ENCODE results near the gene ZNF385C.

DNA sequence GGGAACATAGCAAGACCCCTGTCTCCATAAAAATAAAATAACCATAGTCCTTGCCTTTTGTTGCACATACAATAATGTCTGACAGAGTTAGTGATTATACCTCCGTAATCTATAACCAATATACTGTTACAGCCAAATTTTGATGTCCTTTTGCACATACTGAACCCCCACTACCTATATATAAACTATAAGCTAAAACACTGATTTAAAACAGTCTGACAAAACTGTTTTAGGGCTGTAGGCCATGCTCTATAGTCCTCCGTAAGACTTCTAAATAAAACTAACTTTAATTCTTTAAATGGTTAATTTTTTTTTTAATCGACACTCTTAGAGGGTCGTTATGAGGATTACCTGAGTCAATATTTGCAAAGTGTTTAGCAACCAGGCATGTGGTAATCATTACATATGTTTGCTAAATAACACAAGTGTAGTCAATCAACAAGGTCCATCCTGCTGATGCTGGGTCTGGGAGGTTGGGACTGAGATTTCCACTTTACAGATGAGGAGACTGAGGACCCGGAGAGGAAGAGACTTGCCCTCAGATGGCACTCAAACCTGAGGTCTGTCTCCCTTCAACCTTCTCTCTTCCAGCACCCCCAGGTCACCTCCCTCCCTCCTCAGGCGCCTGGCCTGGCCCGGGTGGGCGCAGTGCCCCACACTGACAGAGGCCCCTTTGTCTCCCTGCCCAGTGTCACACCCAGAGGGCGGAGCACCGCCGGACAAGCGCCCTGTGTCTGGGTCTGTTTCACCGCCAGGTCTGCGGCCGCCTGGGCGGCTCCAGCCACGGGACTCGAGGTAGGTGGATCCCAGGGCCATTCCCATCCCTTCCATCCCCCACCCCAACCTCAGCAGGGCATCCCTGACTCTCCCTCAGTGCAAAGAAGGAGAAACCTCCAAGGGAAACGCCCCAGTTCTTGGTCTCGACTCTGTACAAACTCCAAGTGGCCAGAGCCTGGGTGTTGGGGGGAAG, 10.3 kb downstream of the ZNF385C start:
- no peak for TF ChIP-seq TP53 (CRISPR knock-in tag; IDR thresholded peaks at IDR 0.05)
- TF ChIP-seq ZNF317 (CRISPR knock-in tag; IDR thresholded peaks at IDR 0.05; ENCODE audit: borderline replicate concordance, low read depth): no peak
- TF ChIP-seq, protein P1, sequence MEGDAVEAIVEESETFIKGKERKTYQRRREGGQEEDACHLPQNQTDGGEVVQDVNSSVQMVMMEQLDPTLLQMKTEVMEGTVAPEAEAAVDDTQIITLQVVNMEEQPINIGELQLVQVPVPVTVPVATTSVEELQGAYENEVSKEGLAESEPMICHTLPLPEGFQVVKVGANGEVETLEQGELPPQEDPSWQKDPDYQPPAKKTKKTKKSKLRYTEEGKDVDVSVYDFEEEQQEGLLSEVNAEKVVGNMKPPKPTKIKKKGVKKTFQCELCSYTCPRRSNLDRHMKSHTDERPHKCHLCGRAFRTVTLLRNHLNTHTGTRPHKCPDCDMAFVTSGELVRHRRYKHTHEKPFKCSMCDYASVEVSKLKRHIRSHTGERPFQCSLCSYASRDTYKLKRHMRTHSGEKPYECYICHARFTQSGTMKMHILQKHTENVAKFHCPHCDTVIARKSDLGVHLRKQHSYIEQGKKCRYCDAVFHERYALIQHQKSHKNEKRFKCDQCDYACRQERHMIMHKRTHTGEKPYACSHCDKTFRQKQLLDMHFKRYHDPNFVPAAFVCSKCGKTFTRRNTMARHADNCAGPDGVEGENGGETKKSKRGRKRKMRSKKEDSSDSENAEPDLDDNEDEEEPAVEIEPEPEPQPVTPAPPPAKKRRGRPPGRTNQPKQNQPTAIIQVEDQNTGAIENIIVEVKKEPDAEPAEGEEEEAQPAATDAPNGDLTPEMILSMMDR (IDR thresholded peaks at IDR 0.05): no peak
- no peak for TF ChIP-seq JUN (CRISPR knock-in tag; IDR thresholded peaks at IDR 0.05)
- TF ChIP-seq, protein P2, sequence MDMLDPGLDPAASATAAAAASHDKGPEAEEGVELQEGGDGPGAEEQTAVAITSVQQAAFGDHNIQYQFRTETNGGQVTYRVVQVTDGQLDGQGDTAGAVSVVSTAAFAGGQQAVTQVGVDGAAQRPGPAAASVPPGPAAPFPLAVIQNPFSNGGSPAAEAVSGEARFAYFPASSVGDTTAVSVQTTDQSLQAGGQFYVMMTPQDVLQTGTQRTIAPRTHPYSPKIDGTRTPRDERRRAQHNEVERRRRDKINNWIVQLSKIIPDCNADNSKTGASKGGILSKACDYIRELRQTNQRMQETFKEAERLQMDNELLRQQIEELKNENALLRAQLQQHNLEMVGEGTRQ (CRISPR knock-in tag; IDR thresholded peaks at IDR 0.05): no peak
- TF ChIP-seq, protein P3, sequence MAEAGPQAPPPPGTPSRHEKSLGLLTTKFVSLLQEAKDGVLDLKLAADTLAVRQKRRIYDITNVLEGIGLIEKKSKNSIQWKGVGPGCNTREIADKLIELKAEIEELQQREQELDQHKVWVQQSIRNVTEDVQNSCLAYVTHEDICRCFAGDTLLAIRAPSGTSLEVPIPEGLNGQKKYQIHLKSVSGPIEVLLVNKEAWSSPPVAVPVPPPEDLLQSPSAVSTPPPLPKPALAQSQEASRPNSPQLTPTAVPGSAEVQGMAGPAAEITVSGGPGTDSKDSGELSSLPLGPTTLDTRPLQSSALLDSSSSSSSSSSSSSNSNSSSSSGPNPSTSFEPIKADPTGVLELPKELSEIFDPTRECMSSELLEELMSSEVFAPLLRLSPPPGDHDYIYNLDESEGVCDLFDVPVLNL (CRISPR knock-in tag; IDR thresholded peaks at IDR 0.05; ENCODE audit: borderline replicate concordance, low read depth): no peak
- no peak for TF ChIP-seq ESRRA (CRISPR knock-in tag; IDR thresholded peaks at IDR 0.05; ENCODE audit: borderline replicate concordance)
- TF ChIP-seq, protein P4, sequence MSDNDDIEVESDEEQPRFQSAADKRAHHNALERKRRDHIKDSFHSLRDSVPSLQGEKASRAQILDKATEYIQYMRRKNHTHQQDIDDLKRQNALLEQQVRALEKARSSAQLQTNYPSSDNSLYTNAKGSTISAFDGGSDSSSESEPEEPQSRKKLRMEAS (CRISPR knock-in tag; IDR thresholded peaks at IDR 0.05): no peak
- TF ChIP-seq ATF1 (CRISPR knock-in tag; IDR thresholded peaks at IDR 0.05): no peak
- no peak for TF ChIP-seq NR2C2 (CRISPR knock-in tag; IDR thresholded peaks at IDR 0.05)
- TF ChIP-seq, protein P5, sequence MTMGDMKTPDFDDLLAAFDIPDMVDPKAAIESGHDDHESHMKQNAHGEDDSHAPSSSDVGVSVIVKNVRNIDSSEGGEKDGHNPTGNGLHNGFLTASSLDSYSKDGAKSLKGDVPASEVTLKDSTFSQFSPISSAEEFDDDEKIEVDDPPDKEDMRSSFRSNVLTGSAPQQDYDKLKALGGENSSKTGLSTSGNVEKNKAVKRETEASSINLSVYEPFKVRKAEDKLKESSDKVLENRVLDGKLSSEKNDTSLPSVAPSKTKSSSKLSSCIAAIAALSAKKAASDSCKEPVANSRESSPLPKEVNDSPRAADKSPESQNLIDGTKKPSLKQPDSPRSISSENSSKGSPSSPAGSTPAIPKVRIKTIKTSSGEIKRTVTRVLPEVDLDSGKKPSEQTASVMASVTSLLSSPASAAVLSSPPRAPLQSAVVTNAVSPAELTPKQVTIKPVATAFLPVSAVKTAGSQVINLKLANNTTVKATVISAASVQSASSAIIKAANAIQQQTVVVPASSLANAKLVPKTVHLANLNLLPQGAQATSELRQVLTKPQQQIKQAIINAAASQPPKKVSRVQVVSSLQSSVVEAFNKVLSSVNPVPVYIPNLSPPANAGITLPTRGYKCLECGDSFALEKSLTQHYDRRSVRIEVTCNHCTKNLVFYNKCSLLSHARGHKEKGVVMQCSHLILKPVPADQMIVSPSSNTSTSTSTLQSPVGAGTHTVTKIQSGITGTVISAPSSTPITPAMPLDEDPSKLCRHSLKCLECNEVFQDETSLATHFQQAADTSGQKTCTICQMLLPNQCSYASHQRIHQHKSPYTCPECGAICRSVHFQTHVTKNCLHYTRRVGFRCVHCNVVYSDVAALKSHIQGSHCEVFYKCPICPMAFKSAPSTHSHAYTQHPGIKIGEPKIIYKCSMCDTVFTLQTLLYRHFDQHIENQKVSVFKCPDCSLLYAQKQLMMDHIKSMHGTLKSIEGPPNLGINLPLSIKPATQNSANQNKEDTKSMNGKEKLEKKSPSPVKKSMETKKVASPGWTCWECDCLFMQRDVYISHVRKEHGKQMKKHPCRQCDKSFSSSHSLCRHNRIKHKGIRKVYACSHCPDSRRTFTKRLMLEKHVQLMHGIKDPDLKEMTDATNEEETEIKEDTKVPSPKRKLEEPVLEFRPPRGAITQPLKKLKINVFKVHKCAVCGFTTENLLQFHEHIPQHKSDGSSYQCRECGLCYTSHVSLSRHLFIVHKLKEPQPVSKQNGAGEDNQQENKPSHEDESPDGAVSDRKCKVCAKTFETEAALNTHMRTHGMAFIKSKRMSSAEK (CRISPR knock-in tag; IDR thresholded peaks at IDR 0.05; ENCODE audit: borderline replicate concordance): no peak
- TF ChIP-seq SMAD3 (CRISPR knock-in tag; IDR thresholded peaks at IDR 0.05; ENCODE audit: borderline replicate concordance): no peak
- TF ChIP-seq CBFB (CRISPR knock-in tag; IDR thresholded peaks at IDR 0.05; ENCODE audit: low read depth): no peak
- TF ChIP-seq, protein P6, sequence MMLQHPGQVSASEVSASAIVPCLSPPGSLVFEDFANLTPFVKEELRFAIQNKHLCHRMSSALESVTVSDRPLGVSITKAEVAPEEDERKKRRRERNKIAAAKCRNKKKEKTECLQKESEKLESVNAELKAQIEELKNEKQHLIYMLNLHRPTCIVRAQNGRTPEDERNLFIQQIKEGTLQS (CRISPR knock-in tag; conservative IDR thresholded peaks at IDR 0.05): no peak
